NOMO-1 (cell line): ENCODE results near the gene TRUB2.
"Not testable (repeated sequence)": the region's sequence is repeated elsewhere in the genome, so short reads cannot be mapped to it uniquely, and the experiment has no call there.

Experiments
- DNase-seq, 2 experiments: peaks; one replicate each; lab custom pipeline; 2025; ENCODE audit not compliant: unreplicated experiment in 2 of 2; lab: John Stamatoyannopoulos, UW

The TRUB2 gene

GRCh38 chr9:128304136-128304970, 17.9 kb downstream of the TRUB2 start:
- DNase-seq, result no peak

- DNase-seq, result no peak
These were observed 23.4 kb downstream of the TRUB2 start for GRCh38 chr9:128298535-128299482.

- DNase-seq, result no peak
These were observed 24.9 kb downstream of the TRUB2 start for GRCh38 chr9:128297221-128297773.

- DNase-seq, result no peak
These were observed 25.7 kb downstream of the TRUB2 start for GRCh38 chr9:128296340-128297220.

GRCh38 chr9:128294142-128294541, 28.1 kb downstream of the TRUB2 start:
- DNase-seq, result no peak

GRCh38 chr9:128293091-128293490, 29.2 kb downstream of the TRUB2 start:
- no peak for DNase-seq

GRCh38 chr9:128292009-128292408, 30.2 kb downstream of the TRUB2 start:
- no peak for DNase-seq

- DNase-seq, result no peak
These were observed 33.8 kb downstream of the TRUB2 start for GRCh38 chr9:128288273-128289004.

GRCh38 chr9:128286440-128286839, 35.8 kb downstream of the TRUB2 start:
- DNase-seq, result no peak

GRCh38 chr9:128285033-128285784, 37.0 kb downstream of the TRUB2 start:
- no peak for DNase-seq

GRCh38 chr9:128282500-128282899, 39.7 kb downstream of the TRUB2 start:
- no peak for DNase-seq

- peak in 1 of 2 experiments; percentile 17 for DNase-seq
These were observed 42.1 kb downstream of the TRUB2 start for GRCh38 chr9:128280084-128280622.

- DNase-seq, result not testable (repeated sequence)
These were observed 42.9 kb downstream of the TRUB2 start for GRCh38 chr9:128279088-128280073.

GRCh38 chr9:128276574-128277270, 45.5 kb downstream of the TRUB2 start:
- no peak for DNase-seq

- peak; percentile 98 to 99 for DNase-seq
These were observed 46.2 kb downstream of the TRUB2 start, which contains the start of gene SWI5 for GRCh38 chr9:128276008-128276573. Gene SWI5, plus strand, starts transcription at chr9:128276276.

GRCh38 chr9:128275198-128276007, 46.8 kb downstream of the TRUB2 start, which contains the start of gene GOLGA2:
Gene GOLGA2, minus strand, starts transcription at chr9:128276007. Its CDS starts 31 bp downstream, at chr9:128275976.
- DNase-seq, result no peak
